Lower leg skin (tissue), 3 donors: ENCODE data around the gene BTNL8.

Experiments used
- CTCF ChIP-seq, 3 donors: fragments of 450-650 bp; IDR thresholded peaks; one replicate each; pipeline ENCODE4 v1.5.1; 2016; ENCODE audit warnings: antibody characterized with exemption in 3 of 3, mild to moderate bottlenecking in 3 of 3, moderate library complexity in 2 of 3
- POLR2A ChIP-seq, 2 donors: fragments of 450-650 bp; IDR thresholded peaks; one replicate each; pipeline ENCODE4 v1.6.1; 2016 to 2017; ENCODE audit warnings: antibody characterized with exemption in 2 of 2, mild to moderate bottlenecking in 1 of 2, moderate library complexity in 1 of 2

GRCh38 chr5:180988592-180988991 is 89.6 kb downstream of the BTNL8 start, which contains the start of gene BTNL3:
- TF ChIP-seq POLR2A (IDR thresholded peaks at IDR 0.05) (no peak), CTCF (IDR thresholded peaks at IDR 0.05) (no peak)
